GM21526 (cell line): ENCODE measurements around the gene CPEB3.
"Not testable (repeated sequence)": the region's sequence is repeated elsewhere in the genome, so short reads cannot be mapped to it uniquely, and the experiment has no call there.

Experiments
- ATAC-seq: cut with Tn5 transposase; IDR thresholded peaks from one replicate; pipeline ENCODE4 v1.9.1; 2021; ENCODE audit warnings: moderate library complexity; ENCODE audit not compliant: unreplicated experiment, low FRiP score

CPEB3 gene

GRCh38 chr10:92290837-92291615 is at the start of gene CPEB3, which contains the start of gene MARCHF5:
Gene CPEB3, minus strand, starts transcription at chr10:92291078. Its CDS starts 50,728 bp downstream, at chr10:92240350.
Gene MARCHF5, plus strand, starts transcription at chr10:92291167. Its CDS starts 328 bp downstream, at chr10:92291495.
- ATAC-seq, result peak; percentile 97

- not testable (repeated sequence) for ATAC-seq
These were observed 39.0 kb upstream of the CPEB3 start for GRCh38 chr10:92329927-92330326.

- ATAC-seq, result no peak
These were observed 38.1 kb upstream of the CPEB3 start for GRCh38 chr10:92328993-92329392.

- no peak for ATAC-seq
These were observed 36.9 kb upstream of the CPEB3 start for GRCh38 chr10:92327445-92328433.

- no peak for ATAC-seq
These were observed 32.2 kb upstream of the CPEB3 start for GRCh38 chr10:92323079-92323478.

GRCh38 chr10:92316610-92317009 is 25.7 kb upstream of the CPEB3 start:
- ATAC-seq, result no peak

- ATAC-seq, result no peak
These were observed 22.9 kb upstream of the CPEB3 start for GRCh38 chr10:92313750-92314149.

- ATAC-seq, result no peak
These were observed 18.4 kb upstream of the CPEB3 start for GRCh38 chr10:92309272-92309671.

- ATAC-seq, result no peak
These were observed 14.5 kb upstream of the CPEB3 start for GRCh38 chr10:92305133-92306072.

- ATAC-seq, result no peak
These were observed 13.2 kb upstream of the CPEB3 start for GRCh38 chr10:92304061-92304460.

- no peak for ATAC-seq
These were observed 12.2 kb upstream of the CPEB3 start for GRCh38 chr10:92303096-92303495.

GRCh38 chr10:92298487-92298886 is 7.6 kb upstream of the CPEB3 start:
- ATAC-seq, result no peak

- ATAC-seq, result no peak
These were observed 1.3 kb upstream of the CPEB3 start for GRCh38 chr10:92291921-92292845.

GRCh38 chr10:92291616-92291865 is 663 bp upstream of the CPEB3 start:
- ATAC-seq, result no peak

- ATAC-seq, result peak; percentile 18
These were observed 622 bp downstream of the CPEB3 start for GRCh38 chr10:92290076-92290836.

GRCh38 chr10:92284112-92284704 is 6.7 kb downstream of the CPEB3 start:
- ATAC-seq, result no peak

GRCh38 chr10:92278996-92279696 is 11.7 kb downstream of the CPEB3 start:
- no peak for ATAC-seq

GRCh38 chr10:92274071-92274470 is 16.8 kb downstream of the CPEB3 start:
- ATAC-seq, result no peak
